Hematopoietic multipotent progenitor cell treated with erythropoietin and hydrocortisone succinate and interleukin-3 and kit ligand, for 17 days (in vitro differentiated cells): ENCODE results near the gene PIM1.

Experiments used
- DNase-seq: peaks from one replicate; pipeline ENCODE4 v3.0.0-alpha.2; 2015; ENCODE audit warnings: low spot score

Gene PIM1

DNA sequence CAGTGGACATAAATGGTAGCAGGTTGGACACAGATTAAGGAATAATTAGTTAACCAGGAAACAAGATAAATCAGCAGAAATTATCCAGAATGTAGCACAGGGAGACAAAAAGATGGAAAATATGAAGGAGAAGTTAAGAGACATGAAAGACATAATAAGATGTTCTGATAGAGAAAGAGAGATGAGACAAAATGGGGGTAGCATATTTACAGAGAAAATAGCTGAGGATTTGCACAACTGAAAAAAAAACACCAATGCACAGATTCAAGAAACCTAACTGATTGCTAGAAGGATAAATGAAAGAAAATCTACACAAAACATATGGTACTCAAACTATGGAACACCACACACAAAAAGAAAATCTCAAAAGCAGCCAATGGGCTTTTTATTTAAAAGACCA is 53.0 kb downstream of the PIM1 start:
- DNase-seq: no peak
